ENCODE data around the gene ATP5MC2.
"Not testable (repeated sequence)": the region's sequence is repeated elsewhere in the genome, so short reads cannot be mapped to it uniquely, and the experiment has no call there.

ATP5MC2 gene

DNA sequence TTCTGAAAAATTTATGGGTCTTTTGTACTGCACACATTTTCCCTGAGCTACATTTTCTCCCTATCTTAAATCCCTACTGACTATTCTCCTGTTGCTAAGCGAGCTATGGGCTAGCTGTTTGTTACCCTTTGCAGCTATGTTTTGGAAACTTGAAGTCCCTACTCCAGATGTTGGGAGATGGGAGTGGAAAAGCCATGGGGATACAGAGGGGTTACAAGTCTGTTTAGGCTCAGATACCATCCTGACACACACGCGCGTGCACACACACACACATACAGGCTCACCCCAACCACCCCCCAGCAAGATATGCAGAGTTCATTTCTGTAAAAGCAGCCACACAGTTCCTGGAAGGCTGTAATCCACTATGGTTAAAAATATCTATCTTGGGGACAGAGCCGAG, 15.8 kb downstream of the ATP5MC2 start:
- in situ Hi-C loops (cut with HindIII; ENCODE audit: low pct_ligation_motif_present, low pct_unique_long_range_greater_than_20kb, low sequenced_read_pairs): no loop called here
- no peak for DNase-seq

DNA sequence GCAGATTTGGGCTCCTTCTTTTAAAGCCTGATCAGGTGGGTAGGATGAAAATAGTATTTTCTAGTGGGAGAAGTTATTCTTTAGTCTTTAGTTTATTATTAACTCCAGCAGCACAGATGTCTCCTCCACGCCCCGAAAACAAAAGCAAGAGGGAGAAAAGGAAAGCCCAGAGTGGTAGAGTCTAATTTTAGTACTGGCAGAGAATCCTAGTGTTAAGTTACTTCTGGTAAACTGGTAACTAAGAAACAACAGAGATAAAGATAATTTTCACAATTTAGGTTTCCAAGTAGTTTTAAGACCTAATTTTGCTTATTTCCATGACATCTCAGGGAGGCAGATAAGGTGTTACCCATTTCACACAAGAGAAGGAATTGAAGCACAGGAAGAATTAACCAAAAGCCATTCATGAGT, 16.3 kb downstream of the ATP5MC2 start:
- in situ Hi-C loops (cut with HindIII; ENCODE audit: low pct_ligation_motif_present, low pct_unique_long_range_greater_than_20kb, low sequenced_read_pairs): no loop called here
- no peak for DNase-seq

DNA sequence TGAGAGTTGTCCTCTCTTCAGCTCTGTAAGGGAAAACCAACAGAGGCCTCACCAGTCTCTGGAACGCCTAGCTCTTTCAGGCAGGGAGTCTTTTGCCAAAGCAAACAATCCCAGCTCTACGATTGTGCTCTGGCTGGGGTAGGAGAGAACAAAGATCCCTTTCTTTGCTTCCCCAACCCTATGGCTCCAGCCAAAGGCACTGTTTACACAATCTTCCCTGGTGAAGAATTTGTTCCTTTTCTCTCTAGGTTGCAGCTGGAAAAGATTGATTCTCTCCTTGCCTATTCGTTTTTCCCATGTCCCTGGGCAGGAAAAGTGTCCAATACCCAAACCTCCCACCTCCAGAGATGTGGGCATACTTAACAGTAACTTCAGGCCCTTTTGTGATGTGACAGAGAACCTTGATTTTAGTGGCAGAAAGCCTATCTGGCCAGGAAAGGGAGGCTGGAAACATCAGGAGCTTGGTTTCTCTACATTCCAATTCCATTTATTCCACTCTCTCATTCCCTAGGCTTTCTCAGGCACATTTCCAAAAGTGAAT, 16.8 kb downstream of the ATP5MC2 start:
- DNase-seq: no peak
- in situ Hi-C loops (cut with HindIII; ENCODE audit: low pct_ligation_motif_present, low pct_unique_long_range_greater_than_20kb, low sequenced_read_pairs): no loop called here

DNA sequence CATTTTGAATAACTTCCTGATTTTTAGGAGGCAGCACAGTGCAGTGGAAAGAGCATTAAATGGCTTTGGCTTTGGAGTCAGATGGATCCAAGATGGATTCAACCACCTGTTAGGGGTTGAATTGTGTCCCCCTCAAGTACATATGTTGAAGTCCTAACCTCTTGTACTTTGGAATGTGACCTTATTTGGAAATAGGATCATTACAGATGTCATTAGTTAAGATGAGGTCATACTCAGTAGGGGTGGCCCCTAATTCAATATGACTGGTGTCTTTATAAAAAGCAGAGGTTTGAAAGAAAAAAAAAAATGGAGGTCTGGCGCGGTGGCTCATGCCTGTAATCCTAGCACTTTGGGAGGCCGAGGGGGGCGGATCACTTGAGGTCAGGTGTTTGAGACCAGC, 18.8 kb downstream of the ATP5MC2 start:
- in situ Hi-C loops (cut with HindIII; ENCODE audit: low pct_ligation_motif_present, low pct_unique_long_range_greater_than_20kb, low sequenced_read_pairs): no loop called here
- DNase-seq: no peak

DNA sequence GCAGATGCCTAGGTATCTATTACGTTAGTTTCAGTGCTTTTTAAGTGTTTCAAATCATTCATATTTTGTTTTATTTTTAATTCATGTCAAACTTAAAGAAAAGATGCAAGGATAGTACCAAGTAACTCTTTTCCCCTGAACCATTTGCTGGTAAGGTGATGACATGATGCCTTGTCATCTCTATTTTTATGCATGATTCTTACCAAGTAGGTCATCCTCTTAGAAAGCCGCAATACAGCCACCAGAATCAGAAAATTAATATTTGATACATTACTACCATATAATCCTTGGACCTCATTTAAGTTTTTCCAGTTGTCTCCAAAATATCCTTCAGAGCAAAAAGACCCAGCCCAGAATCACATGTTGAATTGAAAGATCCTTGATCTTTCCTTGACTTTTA, 22.3 kb downstream of the ATP5MC2 start:
- in situ Hi-C loops (cut with HindIII; ENCODE audit: low pct_ligation_motif_present, low pct_unique_long_range_greater_than_20kb, low sequenced_read_pairs): no loop called here
- no peak for DNase-seq

DNA sequence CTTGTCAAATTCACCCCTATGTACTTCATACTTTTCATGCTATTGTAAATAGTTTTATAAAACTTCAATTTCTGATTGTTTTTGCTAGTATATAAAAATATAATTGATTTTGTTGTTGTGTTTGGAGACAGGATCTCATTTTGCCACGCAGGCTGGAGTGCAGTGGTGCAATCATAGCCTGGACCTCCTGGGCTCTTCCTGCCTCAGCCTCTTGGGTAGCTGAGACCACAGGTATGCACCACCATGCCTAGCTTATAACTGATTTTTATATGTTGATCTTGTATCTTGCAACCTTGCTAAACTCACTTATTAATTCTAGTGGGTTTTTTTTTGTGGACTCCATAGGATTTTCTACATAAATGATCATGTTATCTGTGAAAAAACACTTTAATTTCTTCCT, 23.5 kb downstream of the ATP5MC2 start:
- peak; percentile 14 for DNase-seq
- in situ Hi-C loops (cut with HindIII; ENCODE audit: low pct_ligation_motif_present, low pct_unique_long_range_greater_than_20kb, low sequenced_read_pairs): no loop called here

DNA sequence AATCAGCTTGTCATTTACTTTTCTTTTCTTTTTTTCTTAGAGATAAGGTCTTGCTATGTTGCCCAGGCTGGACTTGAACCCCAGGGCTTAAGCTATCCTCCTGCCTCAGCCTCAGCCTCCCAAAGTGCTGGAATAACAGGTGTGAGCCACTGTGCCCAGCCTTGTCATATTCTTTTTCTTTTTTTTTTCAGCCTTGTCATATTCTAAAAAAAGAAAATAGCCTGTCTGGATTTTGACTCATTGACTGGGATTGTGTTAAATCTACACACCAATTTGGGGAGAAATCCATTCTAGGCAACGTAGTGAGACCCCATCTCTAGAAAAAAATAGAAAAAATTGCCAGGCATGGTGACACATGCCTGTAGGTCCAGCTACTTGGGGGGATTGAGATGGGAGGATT, 24.1 kb downstream of the ATP5MC2 start:
- in situ Hi-C loops (cut with HindIII; ENCODE audit: low pct_ligation_motif_present, low pct_unique_long_range_greater_than_20kb, low sequenced_read_pairs): no loop called here
- no peak for DNase-seq

DNA sequence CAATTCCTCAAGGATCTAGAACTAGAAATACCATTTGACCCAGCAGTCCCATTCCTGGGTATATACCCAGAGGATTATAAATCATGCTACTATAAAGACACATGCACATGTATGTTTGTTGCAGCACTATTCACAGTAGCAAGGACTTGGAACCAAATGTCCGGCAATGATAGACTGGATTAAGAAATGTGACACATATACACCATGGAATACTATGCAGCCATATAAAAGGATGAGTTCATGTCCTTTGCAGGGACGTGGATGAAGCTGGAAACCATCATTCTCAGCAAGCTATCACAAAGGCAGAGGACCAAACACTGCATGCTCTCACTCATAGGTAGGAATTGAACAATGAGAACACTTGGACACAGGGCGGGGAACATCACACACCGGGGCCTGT, 29.6 kb downstream of the ATP5MC2 start:
- in situ Hi-C loops (cut with HindIII; ENCODE audit: low pct_ligation_motif_present, low pct_unique_long_range_greater_than_20kb, low sequenced_read_pairs); DNase-seq: not testable (repeated sequence)

DNA sequence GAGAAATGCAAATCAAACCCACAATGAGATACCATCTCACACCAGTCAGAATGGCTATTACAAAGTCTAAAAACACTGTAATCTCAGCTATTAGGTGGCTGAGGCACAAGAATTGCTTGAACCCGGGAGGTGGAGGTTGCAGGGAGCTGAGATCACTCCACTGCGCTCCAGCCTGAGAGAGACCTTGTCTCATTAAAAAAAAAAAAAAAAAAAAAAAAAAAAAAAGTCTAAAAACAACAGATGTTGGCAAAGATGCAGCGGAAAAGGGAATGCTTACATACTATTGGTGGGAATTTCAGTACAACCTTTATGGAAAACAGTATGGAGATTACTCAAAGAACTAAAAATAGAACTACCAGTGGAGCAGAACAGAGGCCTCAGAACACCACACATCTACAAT, 30.7 kb downstream of the ATP5MC2 start:
- DNase-seq: no peak
- in situ Hi-C loops (cut with HindIII; ENCODE audit: low pct_ligation_motif_present, low pct_unique_long_range_greater_than_20kb, low sequenced_read_pairs): no loop called here

DNA sequence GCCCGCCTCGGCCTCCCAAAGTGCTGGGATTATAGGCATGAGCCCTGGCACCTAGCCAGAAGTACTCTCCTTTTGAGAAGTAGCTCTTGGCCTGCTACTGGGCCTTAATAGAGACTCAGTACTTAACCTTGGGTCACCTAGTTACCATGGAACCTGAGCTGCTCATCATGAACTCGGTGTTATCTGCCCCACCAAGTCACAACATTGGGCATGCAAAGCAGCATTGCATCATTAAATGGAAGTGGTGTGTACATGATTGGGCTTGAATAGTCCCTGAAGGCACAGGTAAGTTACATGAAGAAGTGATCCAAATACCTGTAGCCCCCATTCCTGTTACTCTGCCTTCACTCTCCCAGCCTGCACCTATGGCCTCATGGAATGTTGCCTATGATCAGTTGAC, 31.8 kb downstream of the ATP5MC2 start:
- DNase-seq: no peak

DNA sequence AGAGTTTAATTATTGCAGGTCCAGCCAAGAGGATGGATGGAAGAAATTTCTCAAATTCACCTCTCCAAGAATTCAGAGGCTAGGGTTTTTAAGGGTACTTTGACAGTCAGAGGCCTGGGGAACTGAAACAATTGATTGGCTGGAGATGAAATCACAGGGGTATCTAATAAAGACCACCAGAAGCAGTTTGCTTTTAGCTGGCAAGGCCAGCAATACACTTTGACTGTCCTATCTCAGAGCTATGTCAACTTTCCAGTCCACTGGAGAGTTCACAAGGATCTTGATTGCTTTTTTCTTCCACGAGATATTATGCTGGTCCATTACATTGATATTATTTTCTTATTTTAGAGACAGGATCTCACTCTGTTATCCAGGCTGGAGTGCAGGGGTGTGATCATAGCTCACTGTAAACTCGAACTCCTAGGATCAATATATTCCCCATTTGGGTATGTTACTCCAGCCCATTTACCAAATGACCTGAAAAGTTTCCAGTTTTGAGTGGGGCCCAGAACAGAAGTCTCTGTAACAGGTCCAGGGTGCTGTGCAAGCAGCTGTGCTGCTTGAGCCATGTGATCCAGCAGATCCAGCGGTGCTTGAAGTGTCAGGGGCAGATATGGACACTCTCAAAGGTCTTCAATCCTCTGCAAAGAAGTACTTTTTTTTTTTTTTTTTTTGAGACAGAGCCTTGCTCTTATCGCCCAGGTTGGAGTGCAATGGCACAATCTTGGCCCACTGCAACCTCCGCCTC, 32.5 kb downstream of the ATP5MC2 start:
- in situ Hi-C loops (cut with HindIII; ENCODE audit: low pct_ligation_motif_present, low pct_unique_long_range_greater_than_20kb, low sequenced_read_pairs): no loop called here

More for the DNA sequence above, 31.8 kb downstream of the ATP5MC2 start:
- in situ Hi-C loops (cut with HindIII; ENCODE audit: low pct_ligation_motif_present, low pct_unique_long_range_greater_than_20kb, low sequenced_read_pairs): no loop called here

DNA sequence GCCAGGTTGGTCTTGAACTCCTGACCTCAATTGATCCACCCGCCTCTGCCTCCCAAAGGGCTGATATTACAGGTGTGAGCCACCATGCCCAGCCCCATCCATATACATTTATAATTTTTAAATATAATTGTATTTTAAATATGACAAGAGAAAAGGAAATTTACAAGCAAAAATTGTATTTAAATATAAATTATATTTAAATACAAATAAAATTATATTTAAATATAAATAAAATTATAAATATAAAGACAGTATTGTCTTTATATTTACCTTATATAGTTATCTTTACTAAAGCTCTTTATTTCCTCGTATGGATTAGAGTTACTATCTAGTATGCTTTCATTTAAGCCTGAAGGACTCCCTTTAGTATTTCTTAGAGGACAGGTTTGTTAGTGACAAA, 37.8 kb downstream of the ATP5MC2 start:
- DNase-seq: no peak
- in situ Hi-C loops (cut with HindIII; ENCODE audit: low pct_ligation_motif_present, low pct_unique_long_range_greater_than_20kb, low sequenced_read_pairs): no loop called here

More for the DNA sequence above, 32.5 kb downstream of the ATP5MC2 start:
- no peak for DNase-seq

DNA sequence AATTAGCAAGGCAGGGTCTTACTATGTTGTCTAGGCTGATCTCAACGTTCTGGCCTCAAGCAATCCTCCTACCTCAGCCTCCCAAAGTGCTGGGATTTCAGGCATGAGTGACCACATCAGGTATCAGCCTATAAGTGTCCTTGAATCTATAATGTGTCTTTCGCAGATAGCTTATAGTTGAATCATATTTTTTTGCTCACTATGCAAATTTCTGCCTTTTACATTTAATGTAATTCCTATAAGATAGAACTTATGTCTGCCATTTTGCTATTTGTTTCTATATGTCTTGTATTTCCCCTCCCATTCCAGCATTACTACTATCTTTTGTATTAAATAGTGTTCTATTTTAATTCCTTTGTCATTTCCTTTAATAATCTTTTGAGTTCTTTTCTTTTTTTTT, 39.2 kb downstream of the ATP5MC2 start:
- no peak for DNase-seq
- in situ Hi-C loops (cut with HindIII; ENCODE audit: low pct_ligation_motif_present, low pct_unique_long_range_greater_than_20kb, low sequenced_read_pairs): no loop called here

DNA sequence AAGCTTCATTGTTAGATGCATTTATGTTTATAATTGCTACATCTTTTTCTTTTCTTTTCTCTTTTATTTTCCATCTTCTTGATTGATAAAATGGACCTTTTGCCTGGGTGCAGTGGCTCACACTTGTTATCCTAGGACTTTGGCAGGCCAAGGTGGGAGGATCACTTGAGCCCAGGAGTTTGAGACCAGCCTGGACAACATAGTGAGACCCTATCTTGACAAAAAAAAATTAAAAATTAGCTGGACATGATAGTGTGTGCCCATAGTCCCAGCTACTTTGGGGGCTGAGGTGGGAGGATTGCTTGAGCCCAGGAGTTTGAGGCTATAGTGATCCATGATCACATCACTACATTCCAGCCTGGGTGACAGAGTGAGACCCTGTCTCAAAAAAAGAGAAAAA, 40.2 kb downstream of the ATP5MC2 start:
- DNase-seq: not testable (repeated sequence)

DNA sequence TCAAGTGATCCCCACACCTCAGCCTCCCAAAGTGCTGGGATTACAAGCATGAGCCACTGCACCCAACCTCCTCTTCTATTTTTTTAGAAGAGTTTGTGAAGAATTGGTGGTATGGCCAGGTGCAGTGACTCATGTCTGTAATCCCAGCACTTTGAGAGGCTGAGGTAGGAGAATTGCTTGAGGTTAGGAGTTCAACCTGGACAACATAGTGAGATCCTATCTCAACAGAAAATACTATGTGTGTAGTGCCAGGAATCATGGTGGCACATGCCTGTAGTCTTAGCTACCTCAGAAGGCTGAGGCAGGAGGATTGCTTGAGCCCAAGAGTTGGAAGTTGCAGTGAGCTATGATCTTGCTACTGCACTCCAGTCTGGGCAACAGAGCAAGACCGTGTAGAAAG, 44.2 kb downstream of the ATP5MC2 start:
- in situ Hi-C loops (cut with HindIII; ENCODE audit: low pct_ligation_motif_present, low pct_unique_long_range_greater_than_20kb, low sequenced_read_pairs): no loop called here
- no peak for DNase-seq

More for the DNA sequence above, 40.2 kb downstream of the ATP5MC2 start:
- in situ Hi-C loops (cut with HindIII; ENCODE audit: low pct_ligation_motif_present, low pct_unique_long_range_greater_than_20kb, low sequenced_read_pairs): not testable (repeated sequence)

DNA sequence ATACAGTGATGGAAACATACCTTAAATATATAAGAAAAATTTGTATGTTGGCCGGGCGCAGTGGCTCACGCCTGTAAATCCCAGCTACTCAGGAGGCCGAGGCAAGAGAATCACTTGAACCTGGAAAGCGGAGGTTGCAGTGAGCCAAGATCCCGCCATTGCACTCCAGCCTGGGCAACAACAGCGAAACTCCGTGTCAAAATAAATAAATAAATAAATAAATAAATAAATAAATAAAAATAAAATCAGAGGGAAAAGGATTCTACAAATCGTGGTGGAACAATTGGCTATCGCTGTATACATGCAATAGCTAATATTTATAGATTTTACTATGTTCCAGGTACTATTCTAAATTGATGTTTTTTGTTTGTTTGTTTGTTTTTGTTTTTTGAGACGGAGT, 48.0 kb downstream of the ATP5MC2 start:
- DNase-seq: no peak
- in situ Hi-C loops (cut with HindIII; ENCODE audit: low pct_ligation_motif_present, low pct_unique_long_range_greater_than_20kb, low sequenced_read_pairs): no loop called here

DNA sequence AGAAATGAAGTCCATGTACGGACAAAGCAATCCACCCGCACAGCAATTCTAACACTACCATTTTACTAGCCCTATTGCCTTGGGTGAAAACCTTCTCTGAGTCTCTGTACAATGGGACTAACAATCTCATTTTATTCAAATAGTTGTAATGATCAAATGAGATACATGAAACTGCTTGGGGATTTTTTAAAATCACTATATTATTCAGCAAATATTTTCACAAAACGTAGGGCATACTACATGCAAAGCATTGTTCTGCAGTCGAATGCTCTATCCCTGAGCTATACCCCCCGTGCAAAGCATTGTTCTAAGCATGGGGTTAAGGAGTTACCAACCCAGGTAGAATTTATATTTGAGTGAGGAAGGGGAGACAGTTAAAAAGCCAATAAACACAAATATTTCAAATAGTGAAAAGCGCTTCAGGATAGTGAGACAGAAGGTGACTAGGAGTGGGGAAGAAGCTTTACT, 49.1 kb downstream of the ATP5MC2 start:
- in situ Hi-C loops (cut with HindIII; ENCODE audit: low pct_ligation_motif_present, low pct_unique_long_range_greater_than_20kb, low sequenced_read_pairs): no loop called here

DNA sequence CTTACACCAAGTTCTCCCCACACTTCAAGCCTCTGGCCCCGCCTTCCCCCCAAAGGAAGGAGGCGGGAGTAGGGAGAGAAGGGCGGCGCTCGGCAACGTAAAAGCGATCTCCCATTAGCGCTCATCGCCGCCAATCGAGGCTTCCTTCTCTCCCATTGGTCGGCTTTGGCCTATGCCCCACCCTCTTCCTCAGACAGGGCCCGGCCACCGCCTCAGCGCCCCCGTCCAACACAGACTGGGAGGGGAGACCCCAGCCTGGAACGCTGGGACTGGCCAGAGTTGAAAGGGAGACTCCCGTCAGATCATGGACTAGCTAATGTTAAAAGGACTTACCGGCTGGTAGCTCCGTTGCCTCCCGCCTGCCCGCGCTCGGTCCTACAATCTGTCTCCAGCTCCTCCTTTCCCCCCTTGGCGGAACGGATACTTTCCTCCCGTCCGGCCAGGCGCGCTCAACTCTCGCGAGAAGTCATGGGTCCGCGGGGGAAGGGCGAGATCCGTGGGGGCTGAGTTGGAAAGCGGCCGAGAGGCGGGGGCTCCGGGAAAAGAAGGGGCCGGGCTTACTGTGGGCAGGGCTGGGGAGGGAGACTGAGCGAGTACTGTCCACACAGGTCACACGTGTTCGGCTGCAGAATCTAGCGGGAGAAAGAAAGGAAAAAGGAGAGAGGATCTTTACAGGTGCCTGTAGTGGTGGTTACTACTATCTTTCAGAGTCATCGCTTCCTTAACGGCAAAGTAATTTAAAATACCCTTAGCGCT, 49.8 kb downstream of the ATP5MC2 start, which contains the start of gene ATF7:
ATF7 (minus strand) TSS at position 437 of the 756 bp plus-strand sequence. CDS start 25,382 bp downstream, outside the sequence.
- DNase-seq: peak; percentile 99
- in situ Hi-C loops (cut with HindIII; ENCODE audit: low pct_ligation_motif_present, low pct_unique_long_range_greater_than_20kb, low sequenced_read_pairs): no loop called here

More for the DNA sequence above, 49.1 kb downstream of the ATP5MC2 start:
- peak; percentile 16 for DNase-seq

DNA sequence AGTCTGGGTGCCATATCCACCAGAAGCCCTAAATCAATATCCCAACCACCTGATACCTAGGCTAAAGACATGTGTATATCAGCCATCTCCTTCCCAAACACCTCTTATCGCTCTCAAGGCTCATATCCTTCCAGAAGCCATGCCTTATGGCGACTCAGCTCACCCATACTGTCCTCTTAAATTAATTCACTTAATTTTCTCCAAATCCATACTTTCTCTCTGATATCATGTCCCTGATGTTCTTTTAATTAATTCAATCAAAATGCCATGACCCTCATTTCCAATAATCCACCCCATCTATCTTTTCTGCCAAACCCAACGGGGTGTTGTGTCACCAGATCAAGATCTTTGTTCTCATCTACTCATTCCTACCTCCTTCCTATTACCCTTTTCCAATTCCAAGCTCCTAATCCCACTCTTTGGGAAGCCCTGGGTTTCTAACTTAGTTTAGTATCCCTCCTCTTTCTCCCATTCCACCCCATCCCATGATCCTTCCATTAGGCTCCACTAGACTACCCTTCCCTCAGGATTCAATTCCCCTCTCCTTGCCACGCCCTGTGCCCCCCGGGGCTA, 50.4 kb downstream of the ATP5MC2 start:
- DNase-seq: peak; percentile 18
- in situ Hi-C loops (cut with HindIII; ENCODE audit: low pct_ligation_motif_present, low pct_unique_long_range_greater_than_20kb, low sequenced_read_pairs): no loop called here
